GM18907 (cell line): ENCODE measurements around the gene PRICKLE2.

Source experiments
- ATAC-seq: cut with Tn5 transposase; IDR thresholded peaks from one replicate; pipeline ENCODE4 v1.9.1; 2021; ENCODE audit warnings: mild to moderate bottlenecking, moderate library complexity; ENCODE audit not compliant: unreplicated experiment

The PRICKLE2 gene

GRCh38 chr3:64053581-64053980 lies 171.7 kb downstream of the PRICKLE2 start:
- no peak for ATAC-seq

GRCh38 chr3:64053117-64053516 lies 172.1 kb downstream of the PRICKLE2 start:
- ATAC-seq: no peak

- ATAC-seq: no peak
These were observed 175.4 kb downstream of the PRICKLE2 start for GRCh38 chr3:64049832-64050231.

DNA sequence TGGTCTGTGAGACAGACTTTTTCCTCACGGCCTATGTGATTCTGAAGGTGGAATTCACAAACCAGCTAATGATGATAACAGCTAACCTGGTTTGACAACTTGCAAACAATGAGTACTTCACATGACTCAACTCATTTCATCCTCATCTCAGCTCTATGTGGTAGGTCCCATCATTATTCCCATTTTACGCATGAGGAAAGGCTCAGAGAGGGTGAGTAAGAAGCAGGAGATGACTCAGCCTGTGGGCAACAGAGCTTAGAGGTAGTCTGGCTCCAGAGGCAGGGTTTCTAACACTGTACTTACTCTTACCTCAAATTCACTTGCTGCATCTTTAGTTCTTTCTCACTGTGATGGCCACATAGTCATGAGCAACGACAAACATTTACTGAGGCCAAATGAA lies 176.1 kb downstream of the PRICKLE2 start:
- ATAC-seq: no peak

DNA sequence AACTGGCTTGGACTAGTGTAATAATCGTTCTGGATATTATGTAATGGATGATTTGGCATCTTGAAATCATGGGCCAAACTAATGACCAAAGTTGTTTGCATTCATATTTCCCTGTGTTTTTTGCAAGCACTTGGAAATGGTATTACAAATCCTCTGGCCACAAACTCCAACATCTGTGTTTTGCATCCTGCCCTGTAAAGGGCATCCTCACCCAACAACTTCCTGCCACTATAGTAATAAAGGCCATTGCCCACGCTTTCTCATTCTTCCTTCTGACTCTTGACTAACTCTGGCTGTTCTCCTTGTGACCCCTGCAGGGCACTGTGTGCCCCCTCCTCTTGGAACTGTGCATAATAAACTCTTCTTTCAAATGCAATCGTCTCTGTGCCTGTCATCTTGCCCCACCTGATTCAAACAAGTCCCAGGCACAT lies 176.6 kb downstream of the PRICKLE2 start:
- ATAC-seq: no peak

GRCh38 chr3:64047787-64048186 lies 177.5 kb downstream of the PRICKLE2 start:
- no peak for ATAC-seq

DNA sequence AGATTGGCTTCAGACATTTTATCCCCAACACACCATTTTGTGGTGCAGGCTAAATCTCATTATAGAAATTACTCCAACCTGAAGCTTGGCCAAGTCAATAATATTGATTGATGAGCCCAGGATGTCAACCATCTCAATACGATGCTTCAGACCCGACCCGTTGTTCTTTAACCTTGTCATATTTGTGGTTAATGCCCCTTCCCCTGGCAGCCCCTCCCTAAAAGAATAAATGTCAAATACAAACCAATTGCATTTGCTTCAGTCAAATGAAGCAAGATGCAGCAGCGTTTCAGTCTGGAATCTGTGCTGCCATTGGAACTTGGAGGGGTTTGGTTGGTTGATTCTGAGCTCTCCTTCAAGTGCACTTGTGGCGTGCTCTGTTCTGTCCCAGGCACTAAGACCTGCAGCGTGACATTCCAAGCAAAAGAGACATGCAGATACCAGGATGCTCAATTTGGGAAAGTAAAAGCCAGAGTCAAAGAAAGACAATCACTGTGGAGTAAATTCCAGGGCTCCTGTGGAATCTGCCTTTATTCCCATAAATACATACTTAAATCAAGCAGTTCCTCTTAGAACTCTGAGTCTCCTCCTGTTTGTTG lies 178.2 kb downstream of the PRICKLE2 start:
- no peak for ATAC-seq

GRCh38 chr3:64046592-64046991 lies 178.7 kb downstream of the PRICKLE2 start:
- no peak for ATAC-seq

DNA sequence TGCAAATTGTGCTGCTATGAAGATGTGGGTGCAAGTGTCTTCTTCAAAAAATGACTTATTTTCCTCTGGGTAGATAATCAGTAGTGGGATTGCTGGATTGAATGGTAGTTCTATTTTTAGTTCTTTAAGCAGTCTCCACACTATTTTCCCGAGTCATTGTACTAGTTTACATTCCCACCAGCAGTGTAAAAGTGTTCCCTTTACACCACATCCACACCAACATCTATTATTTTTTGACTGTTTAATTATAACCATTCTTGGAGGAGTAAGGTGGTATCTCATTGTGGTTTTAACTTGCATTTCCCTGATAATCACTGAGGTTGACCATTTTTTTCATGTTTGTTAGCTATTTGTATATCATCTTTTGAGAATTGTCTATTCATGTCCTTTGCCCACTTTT lies 182.3 kb downstream of the PRICKLE2 start:
- ATAC-seq: no peak
